ENCODE data around the gene NFKBIL1.

DNA sequence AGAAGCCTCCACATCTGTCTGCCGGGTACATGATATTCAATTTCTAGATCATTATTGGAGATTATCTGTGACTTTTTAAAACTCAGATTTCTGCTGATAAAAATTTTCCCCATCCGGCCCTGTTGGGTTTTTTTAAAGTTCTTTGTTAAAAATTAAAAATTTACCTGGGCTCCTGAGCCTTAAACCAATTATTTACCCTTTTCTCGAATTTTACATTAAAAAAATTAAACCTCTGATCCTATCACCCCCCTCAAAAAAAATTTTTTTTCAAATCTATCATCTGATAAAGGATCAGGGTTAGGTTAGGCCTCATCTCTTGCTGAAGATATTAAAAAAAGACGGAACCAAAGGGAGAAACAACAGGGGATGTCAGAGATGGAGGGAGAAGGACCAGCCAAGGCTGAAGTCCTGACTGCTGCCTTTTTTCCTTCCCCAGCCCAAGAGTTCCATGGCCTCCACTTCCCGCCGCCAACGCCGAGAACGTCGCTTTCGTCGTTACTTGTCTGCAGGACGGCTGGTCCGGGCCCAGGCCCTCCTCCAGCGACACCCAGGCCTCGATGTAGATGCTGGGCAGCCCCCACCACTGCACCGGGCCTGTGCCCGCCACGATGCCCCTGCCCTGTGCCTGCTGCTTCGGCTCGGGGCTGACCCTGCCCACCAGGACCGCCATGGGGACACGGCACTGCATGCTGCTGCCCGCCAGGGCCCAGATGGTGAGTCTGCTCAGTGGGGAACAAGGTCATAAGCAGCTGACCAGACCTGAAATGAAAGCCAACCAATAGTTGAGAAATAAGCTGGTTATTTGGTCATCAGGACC is 527 bp downstream of the NFKBIL1 start:
- TF ChIP-seq, protein P1, sequence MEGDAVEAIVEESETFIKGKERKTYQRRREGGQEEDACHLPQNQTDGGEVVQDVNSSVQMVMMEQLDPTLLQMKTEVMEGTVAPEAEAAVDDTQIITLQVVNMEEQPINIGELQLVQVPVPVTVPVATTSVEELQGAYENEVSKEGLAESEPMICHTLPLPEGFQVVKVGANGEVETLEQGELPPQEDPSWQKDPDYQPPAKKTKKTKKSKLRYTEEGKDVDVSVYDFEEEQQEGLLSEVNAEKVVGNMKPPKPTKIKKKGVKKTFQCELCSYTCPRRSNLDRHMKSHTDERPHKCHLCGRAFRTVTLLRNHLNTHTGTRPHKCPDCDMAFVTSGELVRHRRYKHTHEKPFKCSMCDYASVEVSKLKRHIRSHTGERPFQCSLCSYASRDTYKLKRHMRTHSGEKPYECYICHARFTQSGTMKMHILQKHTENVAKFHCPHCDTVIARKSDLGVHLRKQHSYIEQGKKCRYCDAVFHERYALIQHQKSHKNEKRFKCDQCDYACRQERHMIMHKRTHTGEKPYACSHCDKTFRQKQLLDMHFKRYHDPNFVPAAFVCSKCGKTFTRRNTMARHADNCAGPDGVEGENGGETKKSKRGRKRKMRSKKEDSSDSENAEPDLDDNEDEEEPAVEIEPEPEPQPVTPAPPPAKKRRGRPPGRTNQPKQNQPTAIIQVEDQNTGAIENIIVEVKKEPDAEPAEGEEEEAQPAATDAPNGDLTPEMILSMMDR (IDR thresholded peaks at IDR 0.05): no peak
- no peak for TF ChIP-seq EP300 (IDR thresholded peaks at IDR 0.05)
- no peak for TF ChIP-seq POLR2A (IDR thresholded peaks at IDR 0.05)
- no peak for TF ChIP-seq POLR2AphosphoS5 (IDR thresholded peaks at IDR 0.05)

All from stomach (tissue), 4 donors.